Midbrain (tissue), 1 donor: ENCODE measurements around the gene SCFD1.
"Not testable (repeated sequence)": the region's sequence is repeated elsewhere in the genome, so short reads cannot be mapped to it uniquely, and the experiment has no call there.

Experiments
- DNase-seq: peaks from one replicate; lab custom pipeline; 2025; lab: John Stamatoyannopoulos, UW

Gene SCFD1

GRCh38 chr14:30610787-30611343 is 11.3 kb upstream of the SCFD1 start:
- no peak for DNase-seq

- no peak for DNase-seq
Observed at GRCh38 chr14:30614155-30614554, 8.0 kb upstream of the SCFD1 start.

GRCh38 chr14:30620178-30620577 is 1.9 kb upstream of the SCFD1 start:
- no peak for DNase-seq

GRCh38 chr14:30621354-30621939 is 672 bp upstream of the SCFD1 start:
- peak; percentile 50 for DNase-seq

- no peak for DNase-seq
Observed at GRCh38 chr14:30623412-30624131, 1.5 kb downstream of the SCFD1 start.

- no peak for DNase-seq
Observed at GRCh38 chr14:30624132-30624423, 2.0 kb downstream of the SCFD1 start.

- no peak for DNase-seq
Observed at GRCh38 chr14:30625533-30625932, 3.4 kb downstream of the SCFD1 start.

GRCh38 chr14:30629432-30629831 is 7.3 kb downstream of the SCFD1 start:
- not testable (repeated sequence) for DNase-seq

- no peak for DNase-seq
Observed at GRCh38 chr14:30630248-30630647, 8.1 kb downstream of the SCFD1 start.

- no peak for DNase-seq
Observed at GRCh38 chr14:30632730-30633129, 10.6 kb downstream of the SCFD1 start.

GRCh38 chr14:30638926-30639325 is 16.8 kb downstream of the SCFD1 start:
- DNase-seq, result no peak

- no peak for DNase-seq
Observed at GRCh38 chr14:30641207-30641606, 19.1 kb downstream of the SCFD1 start.

- not testable (repeated sequence) for DNase-seq
Observed at GRCh38 chr14:30644462-30644861, 22.3 kb downstream of the SCFD1 start.

- DNase-seq, result no peak
Observed at GRCh38 chr14:30645600-30645999, 23.5 kb downstream of the SCFD1 start.

- no peak for DNase-seq
Observed at GRCh38 chr14:30648471-30648870, 26.4 kb downstream of the SCFD1 start.

GRCh38 chr14:30651937-30652336 is 29.8 kb downstream of the SCFD1 start:
- DNase-seq, result no peak

- no peak for DNase-seq
Observed at GRCh38 chr14:30655124-30655523, 33.0 kb downstream of the SCFD1 start.

GRCh38 chr14:30655658-30656057 is 33.5 kb downstream of the SCFD1 start:
- no peak for DNase-seq

GRCh38 chr14:30656190-30656632 is 34.1 kb downstream of the SCFD1 start:
- peak; percentile 6 for DNase-seq

- DNase-seq, result no peak
Observed at GRCh38 chr14:30657050-30657449, 34.9 kb downstream of the SCFD1 start.

- DNase-seq, result no peak
Observed at GRCh38 chr14:30657606-30658163, 35.6 kb downstream of the SCFD1 start.

- DNase-seq, result no peak
Observed at GRCh38 chr14:30658645-30659044, 36.5 kb downstream of the SCFD1 start.

- DNase-seq, result no peak
Observed at GRCh38 chr14:30669594-30669993, 47.5 kb downstream of the SCFD1 start.
